Kidney (tissue), 14 donors: ENCODE measurements around the gene GATB. TPM values are rescaled to one million over a fixed set of nuclear protein-coding genes. Genes with fewer than 3 reads are reported as not detected.
A peak's percentile ranks its signal among the peaks of the same experiment; 100 is the strongest.

ENCODE experiments used
- DNase-seq, 5 donors: peaks; one replicate each; pipeline ENCODE4 v3.0.0-alpha.2; 2013 to 2020
- FAIRE-seq: peaks from 2 replicates; lab custom pipeline; 2012; peaks lifted over from hg19 to GRCh38; lab: Jason Lieb, UNC
- H3K27ac ChIP-seq, 2 donors: one replicate each; pipeline ENCODE4 v1.7.0; 2013; ENCODE audit warnings: low read depth in 2 of 2, low read length in 2 of 2, inconsistent platforms in 1 of 2
- H3K27me3 ChIP-seq: one replicate; pipeline ENCODE4 v1.7.1; 2013; ENCODE audit warnings: low read length, inconsistent platforms; ENCODE audit not compliant: control insufficient read depth, insufficient read depth
- H3K36me3 ChIP-seq, 3 donors: one replicate each; pipeline versions ENCODE4 v1.7.0 to v1.7.1; 2013; ENCODE audit warnings: low read length in 3 of 3, control low read depth in 1 of 3, inconsistent platforms in 1 of 3; ENCODE audit not compliant: insufficient read depth in 3 of 3, control insufficient read depth in 2 of 3
- H3K4me1 ChIP-seq, 3 donors: one replicate each; pipeline versions ENCODE4 v1.7.0 to v1.7.1; 2013; ENCODE audit warnings: low read length in 3 of 3, inconsistent platforms in 1 of 3, low read depth in 1 of 3; ENCODE audit not compliant: control insufficient read depth in 2 of 3, insufficient read depth in 2 of 3
- H3K4me3 ChIP-seq, 3 donors: one replicate each; pipeline versions ENCODE4 v1.7.0 to v1.8.1; 2013; ENCODE audit warnings: low read length in 3 of 3, control low read depth in 1 of 3, inconsistent platforms in 1 of 3
- H3K9ac ChIP-seq, 3 donors: one replicate each; pipeline versions ENCODE4 v1.7.0 to v1.7.1; 2013; ENCODE audit warnings: low read length in 3 of 3, control low read depth in 1 of 3, inconsistent platforms in 1 of 3
- H3K9me3 ChIP-seq, 3 donors: one replicate each; pipeline versions ENCODE4 v1.7.0 to v1.7.1; 2013; ENCODE audit warnings: low read length in 3 of 3, control low read depth in 1 of 3, inconsistent platforms in 1 of 3; ENCODE audit not compliant: control insufficient read depth in 2 of 3, insufficient read depth in 1 of 3
- intact Hi-C: fragments of 100-400 bp; cut with DNase I; formaldehyde crosslinking; loops from one replicate; pipeline ENCODE4 v1.11.1; 2022
- polyA plus RNA-seq: library from polyadenylated mRNA; stranded (reverse); fragments of 350-450 nt; fragmentation: Illumina TruSeq; extraction: RNeasy Lipid Tissue Mini Kit (QIAGEN cat#74804); gene quantifications from one replicate; pipeline ENCODE4 v1.2.3, GENCODE V29; 2014; ENCODE audit warnings: low read depth, low replicate concordance; ENCODE audit not compliant: insufficient read depth
- total RNA-seq: library from RNA; stranded (reverse); fragmentation: NEBNext Ultra II Directional; extraction: Animal tissue kit (Norgen Biotek cat#: 25700); gene quantifications from one replicate; pipeline ENCODE4 v1.2.1, GENCODE V29; 2021
- TF ChIP-seq, protein P1 (sequence below): IDR thresholded peaks from 3 replicates; pipeline ENCODE4 v1.5.1; 2012; ENCODE audit warnings: mild to moderate bottlenecking, moderate library complexity, borderline replicate concordance; ENCODE audit not compliant: insufficient read depth; ENCODE audit errors: extremely low read depth
- donor health status: control.
- donor health status: control.
- donor health status: control.
- donor health status: control.
- donor health status: control.
- donor health status: DM: yes; HTN: yes; CAD: no.
- donor health status: Normal renal cell carcinoma (clear cell type).

GATB gene
- total and polyA plus RNA-seq, 2 donors from 2014 or later, result 17.0 to 50.9 TPM

DNA sequence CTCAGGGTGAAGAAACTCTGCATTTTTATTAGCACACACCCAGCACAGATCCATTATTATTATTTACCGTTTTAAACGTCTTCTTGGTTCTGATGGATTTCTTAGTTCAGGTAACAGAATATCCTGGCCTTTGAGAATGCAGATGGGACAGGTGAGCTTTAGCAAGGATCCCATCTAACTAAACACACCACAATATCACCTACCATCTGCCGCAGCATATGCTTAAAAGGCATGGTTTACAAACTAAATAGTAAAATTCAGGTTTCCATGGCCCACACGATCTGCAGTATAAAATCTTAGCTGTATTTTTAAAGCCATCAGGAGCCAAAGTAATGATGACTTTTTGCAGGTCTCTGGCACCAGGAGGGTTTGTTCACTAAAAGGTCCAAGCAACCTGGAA lies 31.7 kb upstream of the GATB start:
- TF ChIP-seq, protein P1, sequence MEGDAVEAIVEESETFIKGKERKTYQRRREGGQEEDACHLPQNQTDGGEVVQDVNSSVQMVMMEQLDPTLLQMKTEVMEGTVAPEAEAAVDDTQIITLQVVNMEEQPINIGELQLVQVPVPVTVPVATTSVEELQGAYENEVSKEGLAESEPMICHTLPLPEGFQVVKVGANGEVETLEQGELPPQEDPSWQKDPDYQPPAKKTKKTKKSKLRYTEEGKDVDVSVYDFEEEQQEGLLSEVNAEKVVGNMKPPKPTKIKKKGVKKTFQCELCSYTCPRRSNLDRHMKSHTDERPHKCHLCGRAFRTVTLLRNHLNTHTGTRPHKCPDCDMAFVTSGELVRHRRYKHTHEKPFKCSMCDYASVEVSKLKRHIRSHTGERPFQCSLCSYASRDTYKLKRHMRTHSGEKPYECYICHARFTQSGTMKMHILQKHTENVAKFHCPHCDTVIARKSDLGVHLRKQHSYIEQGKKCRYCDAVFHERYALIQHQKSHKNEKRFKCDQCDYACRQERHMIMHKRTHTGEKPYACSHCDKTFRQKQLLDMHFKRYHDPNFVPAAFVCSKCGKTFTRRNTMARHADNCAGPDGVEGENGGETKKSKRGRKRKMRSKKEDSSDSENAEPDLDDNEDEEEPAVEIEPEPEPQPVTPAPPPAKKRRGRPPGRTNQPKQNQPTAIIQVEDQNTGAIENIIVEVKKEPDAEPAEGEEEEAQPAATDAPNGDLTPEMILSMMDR, result no peak
- H3K9me3 ChIP-seq, result no peaks in the 10 kb centered on the region
- FAIRE-seq, result no peak
- no peak overlapping the region for H3K9ac ChIP-seq
- H3K4me3 ChIP-seq, result no peak overlapping the region
- H3K36me3 ChIP-seq, result no peaks in the 10 kb centered on the region
- DNase-seq, result no peak
- intact Hi-C loops, result no loop called here
- no peaks in the 10 kb centered on the region for H3K27me3 ChIP-seq
- H3K4me1 ChIP-seq, result no peaks in the 10 kb centered on the region
- no peak overlapping the region for H3K27ac ChIP-seq

DNA sequence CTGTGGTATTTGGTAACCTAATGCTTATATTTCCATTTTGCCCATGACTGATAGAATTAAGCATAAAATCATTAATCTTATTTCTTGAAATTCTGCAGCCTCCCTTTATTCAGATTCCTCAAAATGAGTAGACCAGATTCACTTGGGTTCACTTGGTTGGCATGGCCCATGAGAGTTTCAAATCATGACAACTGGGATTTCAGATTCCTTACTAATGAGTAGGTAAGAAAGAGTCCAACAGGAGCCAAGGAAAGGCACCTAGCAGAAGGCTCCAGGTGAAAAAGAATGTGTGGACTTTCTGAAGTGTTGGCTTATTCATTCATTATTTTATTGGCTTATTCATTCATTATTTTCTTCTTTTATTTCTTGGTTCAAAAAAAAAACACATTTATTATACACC lies 27.2 kb upstream of the GATB start:
- Histone ChIP-seq H3K9me3 (no peaks in the 10 kb centered on the region), H3K27me3 (no peaks in the 10 kb centered on the region), H3K36me3 (no peaks in the 10 kb centered on the region), H3K4me3 (no peak overlapping the region), H3K9ac (no peak overlapping the region), H3K27ac (no peak overlapping the region), H3K4me1 (no peaks in the 10 kb centered on the region)
- TF ChIP-seq, protein P1, result no peak
- intact Hi-C loops, result no loop called here
- DNase-seq, result no peak
- no peak for FAIRE-seq

DNA sequence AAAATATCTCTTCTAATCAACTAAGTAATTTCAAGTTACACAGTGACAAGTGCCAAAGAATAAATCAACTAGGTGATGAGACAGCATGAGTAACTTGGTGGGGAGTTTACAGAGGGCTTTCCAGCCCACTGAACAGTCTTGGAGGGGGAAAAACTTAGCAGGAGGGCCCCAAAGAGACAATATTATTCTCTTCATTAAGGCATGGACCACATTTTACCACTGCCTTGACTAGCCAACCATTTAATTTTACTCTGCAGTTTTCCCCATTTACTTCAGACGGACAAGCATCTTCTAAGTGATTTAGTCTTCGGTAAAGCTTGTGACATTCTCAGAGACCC lies 25.3 kb upstream of the GATB start:
- no peak overlapping the region for H3K27ac ChIP-seq
- no peaks in the 10 kb centered on the region for H3K4me1 ChIP-seq
- TF ChIP-seq, protein P1, result no peak
- H3K9me3 ChIP-seq, result no peaks in the 10 kb centered on the region
- DNase-seq (peak in 1 of 5 donors; percentile 49), FAIRE-seq (no peak)
- H3K4me3 ChIP-seq, result no peak overlapping the region
- H3K36me3 ChIP-seq, result no peaks in the 10 kb centered on the region
- intact Hi-C loops, result no loop called here
- no peak overlapping the region for H3K9ac ChIP-seq
- no peaks in the 10 kb centered on the region for H3K27me3 ChIP-seq

DNA sequence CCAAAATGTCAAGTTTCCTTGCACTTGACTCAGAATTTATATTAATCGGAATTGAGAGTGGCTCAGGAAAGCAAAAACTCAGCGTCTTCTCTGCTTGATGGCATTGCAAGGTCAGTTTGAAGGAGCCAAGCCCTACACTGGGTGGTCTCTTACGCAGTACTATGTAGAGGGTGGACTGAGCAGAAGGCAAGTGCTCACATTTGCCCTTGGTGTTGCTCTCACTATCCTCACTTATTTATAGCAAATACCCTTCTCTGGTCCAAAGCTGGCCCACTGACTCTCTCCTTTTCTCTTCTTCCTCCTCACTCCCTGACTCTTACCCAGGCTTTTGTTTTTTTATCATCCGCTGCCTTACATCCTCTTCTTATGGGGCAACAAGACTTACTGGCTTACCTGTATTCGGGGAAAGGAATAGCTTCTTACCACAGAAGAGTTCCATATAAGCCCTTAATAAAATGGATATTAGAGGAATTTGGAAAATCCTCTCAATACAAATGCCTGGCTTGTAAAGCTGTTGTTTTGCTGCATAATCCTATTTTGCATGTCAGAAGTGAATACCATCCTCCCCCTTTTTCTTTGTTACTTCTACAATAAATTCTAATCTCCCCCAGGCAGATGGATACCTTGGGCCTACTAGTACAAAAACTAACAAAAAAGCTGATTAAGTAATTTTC lies 24.8 kb upstream of the GATB start:
- FAIRE-seq (no peak), DNase-seq (no peak)
- TF ChIP-seq, protein P1, result no peak
- no peak overlapping the region for H3K9ac ChIP-seq
- no peak overlapping the region for H3K27ac ChIP-seq
- H3K4me1 ChIP-seq, result no peaks in the 10 kb centered on the region
- no peaks in the 10 kb centered on the region for H3K27me3 ChIP-seq
- intact Hi-C loops, result no loop called here
- no peaks in the 10 kb centered on the region for H3K36me3 ChIP-seq
- H3K9me3 ChIP-seq, result no peaks in the 10 kb centered on the region
- H3K4me3 ChIP-seq, result no peak overlapping the region
